T-cell (primary cell): Measurements from ENCODE around the gene CLDN9. TPM values are rescaled to one million over a fixed set of nuclear protein-coding genes. Genes with fewer than 3 reads are reported as not detected.

Experiments used
- ATAC-seq, 4 experiments: fragments of 200-7000 bp in 3 of 4; fragments of 150-1000 bp in 1 of 4; cut with Tn5 transposase; replicated peaks in 1 of 4; 1 replicate in 3 of 4; 2 replicates in 1 of 4; pipeline ENCODE4 v1.10.0; 2021; ENCODE audit warnings: moderate library complexity in 3 of 4, mild to moderate bottlenecking in 2 of 4, moderate number of reproducible peaks in 1 of 4
- CTCF ChIA-PET, 2 donors: fragments of 300-600 bp; sonication (Branson Sonifier 250); formaldehyde crosslinking; loops; one replicate each; lab custom pipeline; 2022; ENCODE audit warnings: antibody characterized with exemption in 2 of 2; lab: Charles Lee
- POLR2A ChIA-PET, 2 donors: fragments of 300-600 bp; sonication (Branson Sonifier 250); formaldehyde crosslinking; loops; one replicate each; lab custom pipeline; 2022; ENCODE audit warnings: antibody characterized with exemption in 2 of 2; lab: Charles Lee
- DNase-seq, 35 experiments: peaks; one replicate each; pipeline versions ENCODE4 v3.0.0 to v3.0.0-alpha.2; 2013 to 2023
- H3K27ac ChIP-seq: one replicate; pipeline ENCODE4 v1.5.1; 2013; ENCODE audit warnings: low read length
- H3K27me3 ChIP-seq, 2 experiments: replicated peaks in 1 of 2; 1 replicate in 1 of 2; 2 replicates in 1 of 2; pipeline versions ENCODE4 v1.6.1 to v1.7.0; 2013; ENCODE audit warnings: low read length in 1 of 2, mixed read lengths in 1 of 2; ENCODE audit not compliant: control insufficient read depth in 2 of 2, insufficient read depth in 2 of 2; ENCODE audit errors: extremely low read depth in 1 of 2
- H3K36me3 ChIP-seq, 2 donors: 1 replicate in 1 of 2; 2 replicates in 1 of 2; pipeline versions ENCODE4 v1.6.1 to v1.7.0; 2013; ENCODE audit warnings: low read length in 1 of 2; ENCODE audit not compliant: control insufficient read depth in 2 of 2, insufficient read depth in 1 of 2; ENCODE audit errors: extremely low read depth in 1 of 2
- H3K4me1 ChIP-seq, 2 experiments: 1 replicate in 1 of 2; 2 replicates in 1 of 2; pipeline versions ENCODE4 v1.6.1 to v1.7.0; 2013; ENCODE audit warnings: low read length in 2 of 2, mixed read lengths in 1 of 2; ENCODE audit not compliant: insufficient read depth in 2 of 2, control insufficient read depth in 1 of 2; ENCODE audit errors: extremely low read depth in 1 of 2
- H3K4me3 ChIP-seq, 2 donors: 1 replicate in 1 of 2; 2 replicates in 1 of 2; pipeline versions ENCODE4 v1.5.1 to v1.7.0; 2013; ENCODE audit warnings: mild to moderate bottlenecking in 2 of 2, low read length in 1 of 2, moderate library complexity in 1 of 2; ENCODE audit not compliant: control insufficient read depth in 1 of 2; ENCODE audit errors: extremely low read depth in 1 of 2
- H3K9me3 ChIP-seq: 2 replicates; pipeline ENCODE4 v1.7.0; 2013
- H3K27ac Mint-ChIP-seq, 2 donors: one replicate each; pipeline ENCODE4 v1.8.0; 2020 to 2021; ENCODE audit warnings: mild to moderate bottlenecking in 2 of 2, mixed read lengths in 2 of 2
- H3K27me3 Mint-ChIP-seq, 2 donors: one replicate each; pipeline ENCODE4 v1.8.0; 2021 to 2022; ENCODE audit warnings: mixed read lengths in 2 of 2
- H3K36me3 Mint-ChIP-seq: one replicate; pipeline ENCODE4 v1.8.0; 2021; ENCODE audit warnings: mixed read lengths
- H3K4me1 Mint-ChIP-seq, 3 donors: one replicate each; pipeline ENCODE4 v1.8.0; 2020 to 2022; ENCODE audit warnings: mixed read lengths in 3 of 3, mild to moderate bottlenecking in 1 of 3
- H3K4me3 Mint-ChIP-seq, 3 donors: one replicate each; pipeline ENCODE4 v1.8.0; 2020 to 2022; ENCODE audit warnings: mild to moderate bottlenecking in 3 of 3, mixed read lengths in 3 of 3, moderate library complexity in 3 of 3
- H3K9me3 Mint-ChIP-seq, 3 donors: one replicate each; pipeline ENCODE4 v1.8.0; 2020 to 2022; ENCODE audit warnings: mixed read lengths in 3 of 3
- WGBS: methylation state at CpG from one replicate; pipeline ENCODE4 v1.1.5; 2013; ENCODE audit warnings: missing lambda C conversion rate; ENCODE audit not compliant: insufficient coverage; 5-methylcytosine and 5-hydroxymethylcytosine counted together
- total RNA-seq, 35 experiments: library from RNA in 6 of 35; stranded (reverse) in 6 of 35; fragments of 120-200 nt in 1 of 35; gene quantifications; one replicate each; pipeline versions ENCODE4 v1.2.1 to v1.2.4 and lab custom pipeline; 2013 to 2026

The CLDN9 gene
- total RNA-seq, 5 donors from 2014 or later (not counting 1 experiment from before 2014, with no cell fraction given), result 0.16 TPM; not detected in 4

- ATAC-seq (peak in 2 of 4 experiments; percentile 15 to 26), DNase-seq (no peak)
- peaks cover 0 to 18% of the 10 kb centered on the region in 2 experiments for H3K4me1 ChIP-seq
- peak within 1 kb of the TSS in 1 of 3 donors; percentile 65 for H3K4me3 Mint-ChIP-seq
- POLR2A ChIA-PET, result no interaction called here
- H3K27me3 ChIP-seq, result peaks cover 10 to 97% of the 10 kb centered on the region in 2 experiments
- no peak within 1 kb of the TSS for H3K27ac ChIP-seq
- no peaks in the 10 kb centered on the region for H3K36me3 ChIP-seq
- H3K4me1 Mint-ChIP-seq, result peaks cover 6 to 17% (median 17%) of the 10 kb centered on the region in 3 donors
- H3K9me3 ChIP-seq, result no peaks in the 10 kb centered on the region
- H3K27me3 Mint-ChIP-seq, result peaks cover 53 to 79% of the 10 kb centered on the region in 2 donors
- CTCF ChIA-PET, result no interaction called here
- H3K36me3 Mint-ChIP-seq, result no peaks in the 10 kb centered on the region
- 5% methylated on average over 38 of the region's 44 CpGs for WGBS
- no peaks in the 10 kb centered on the region for H3K9me3 Mint-ChIP-seq
- H3K27ac Mint-ChIP-seq, result peak within 1 kb of the TSS in 1 of 2 donors; percentile 43
- peak within 1 kb of the TSS in 1 of 2 donors; percentile 10 for H3K4me3 ChIP-seq
Measured at GRCh38 chr16:3036726-3037315, 24.1 kb downstream of the CLDN9 start, which contains the start of gene BICDL2. Gene BICDL2 (minus strand): TSS chr16:3036944. CDS start chr16:3035496, 1,448 bp downstream.

DNA sequence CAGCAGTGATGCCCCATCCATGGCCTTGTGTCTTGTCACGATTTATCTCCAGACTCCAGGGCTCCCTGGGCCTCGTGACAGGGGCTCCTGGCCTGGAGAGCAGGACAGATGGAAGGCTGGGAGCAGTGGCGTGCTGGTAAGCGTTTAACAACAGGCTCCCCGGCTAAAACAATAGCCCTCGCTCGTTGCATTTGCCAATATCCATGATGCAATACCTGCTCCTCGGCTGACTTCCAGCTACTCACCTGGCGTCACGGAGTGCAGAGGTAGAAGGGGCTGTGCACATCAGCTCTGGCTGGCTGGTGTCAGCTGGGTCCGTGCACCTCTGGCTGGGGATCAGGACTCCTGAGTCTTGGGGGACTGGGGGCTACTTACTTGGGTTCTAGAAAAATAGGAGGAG is 25.5 kb downstream of the CLDN9 start:
- ATAC-seq (no peak), DNase-seq (no peak)
- no peaks in the 10 kb centered on the region for H3K9me3 ChIP-seq
- no peak overlapping the region for H3K27ac ChIP-seq
- peaks cover 0 to 18% of the 10 kb centered on the region in 2 experiments for H3K4me1 ChIP-seq
- no peaks in the 10 kb centered on the region for H3K36me3 Mint-ChIP-seq
- no peak overlapping the region for H3K4me3 ChIP-seq
- ChIA-PET POLR2A (no interaction called here), CTCF (no interaction called here)
- peaks cover 42 to 78% of the 10 kb centered on the region in 2 donors for H3K27me3 Mint-ChIP-seq
- H3K4me1 Mint-ChIP-seq, result peaks cover 6 to 17% (median 16%) of the 10 kb centered on the region in 3 donors
- H3K4me3 Mint-ChIP-seq, result no peak overlapping the region
- H3K9me3 Mint-ChIP-seq, result no peaks in the 10 kb centered on the region
- WGBS, result 56% methylated on average over 8 of the region's 11 CpGs
- no peaks in the 10 kb centered on the region for H3K36me3 ChIP-seq
- peaks cover 6 to 97% of the 10 kb centered on the region in 2 experiments for H3K27me3 ChIP-seq
- no peak overlapping the region for H3K27ac Mint-ChIP-seq

DNA sequence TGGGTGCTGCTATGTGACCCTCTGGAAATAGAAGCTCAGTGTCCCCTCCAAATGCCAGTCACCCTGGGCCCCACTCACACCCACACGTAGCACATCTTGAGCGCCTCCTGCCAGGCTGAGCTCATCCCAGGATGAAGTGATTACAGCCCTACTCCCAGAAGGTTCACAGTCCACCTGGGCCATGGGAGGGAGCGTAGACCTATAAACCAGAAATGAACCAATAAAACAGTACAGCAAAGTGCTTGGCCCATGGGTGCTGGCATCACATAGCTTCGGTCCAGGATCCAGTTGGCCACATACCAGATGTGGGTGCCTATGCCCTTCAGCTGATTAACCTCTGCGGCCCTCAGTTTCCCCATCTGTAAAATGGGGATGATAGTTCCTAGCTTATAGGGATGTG is 26.2 kb downstream of the CLDN9 start:
- Mint-ChIP-seq H3K27ac (no peak overlapping the region), H3K4me3 (no peak overlapping the region), H3K36me3 (no peaks in the 10 kb centered on the region), H3K27me3 (peaks cover 40 to 78% of the 10 kb centered on the region in 2 donors), H3K9me3 (no peaks in the 10 kb centered on the region), H3K4me1 (peaks cover 6 to 13% (median 9%) of the 10 kb centered on the region in 3 donors)
- Histone ChIP-seq H3K36me3 (no peaks in the 10 kb centered on the region), H3K4me1 (peaks cover 0 to 18% of the 10 kb centered on the region in 2 experiments), H3K9me3 (no peaks in the 10 kb centered on the region), H3K27me3 (peaks cover 6 to 97% of the 10 kb centered on the region in 2 experiments), H3K27ac (no peak overlapping the region), H3K4me3 (no peak overlapping the region)
- no peak for ATAC-seq
- POLR2A ChIA-PET, result no interaction called here
- DNase-seq, result no peak
- CTCF ChIA-PET, result no interaction called here
- WGBS, result 71% methylated on average over 1 of the region's 5 CpGs

- Mint-ChIP-seq H3K4me1 (peaks cover 11 to 16% (median 15%) of the 10 kb centered on the region in 3 donors), H3K9me3 (no peaks in the 10 kb centered on the region), H3K27me3 (peaks cover 32 to 73% of the 10 kb centered on the region in 2 donors), H3K36me3 (no peaks in the 10 kb centered on the region), H3K27ac (no peak overlapping the region), H3K4me3 (no peak overlapping the region)
- POLR2A ChIA-PET, result interaction anchor here in 1 of 2 donors (0.6 kb wide), 2 partner anchors 8 to 22 kb away, joined by 4 to 9 read pairs; no protein-coding TSS in a partner anchor
- no CpG with 5 or more reads among the region's 3 CpGs for WGBS
- Histone ChIP-seq H3K4me3 (no peak overlapping the region), H3K27me3 (peaks cover 10 to 98% of the 10 kb centered on the region in 2 experiments), H3K27ac (no peak overlapping the region), H3K4me1 (peaks cover 0 to 33% of the 10 kb centered on the region in 2 experiments), H3K9me3 (no peaks in the 10 kb centered on the region), H3K36me3 (no peaks in the 10 kb centered on the region)
- DNase-seq (no peak), ATAC-seq (no peak)
- CTCF ChIA-PET, result interaction anchor here (0.6 to 1.2 kb wide), 4 partner anchors 9 to 75 kb away, joined by 3 to 7 read pairs (median 3); no protein-coding TSS in a partner anchor
Measured at GRCh38 chr16:3042376-3042775, 29.7 kb downstream of the CLDN9 start.

- H3K4me1 ChIP-seq, result peaks cover 0 to 36% of the 10 kb centered on the region in 2 experiments
- POLR2A ChIA-PET, result no interaction called here
- WGBS, result 92% methylated on average over 4 of the region's 6 CpGs
- no peaks in the 10 kb centered on the region for H3K36me3 Mint-ChIP-seq
- no peaks in the 10 kb centered on the region for H3K36me3 ChIP-seq
- peak overlapping the region; percentile 73 to 77 (median 76) for H3K4me3 Mint-ChIP-seq
- ATAC-seq, result no peak
- H3K9me3 Mint-ChIP-seq, result no peaks in the 10 kb centered on the region
- peak overlapping the region in 1 of 2 donors; percentile 25 for H3K27ac Mint-ChIP-seq
- no peak overlapping the region for H3K27ac ChIP-seq
- H3K4me1 Mint-ChIP-seq, result peaks cover 11 to 25% (median 25%) of the 10 kb centered on the region in 3 donors
- H3K9me3 ChIP-seq, result no peaks in the 10 kb centered on the region
- CTCF ChIA-PET, result interaction anchor here in 1 of 2 donors (0.7 to 1.6 kb wide), 2 partner anchors 9 to 13 kb away, joined by 5 to 6 read pairs; no protein-coding TSS in a partner anchor
- DNase-seq, result no peak
- peak overlapping the region in 1 of 2 donors; percentile 15 for H3K4me3 ChIP-seq
- peaks cover 23 to 54% of the 10 kb centered on the region in 2 donors for H3K27me3 Mint-ChIP-seq
- H3K27me3 ChIP-seq, result peaks cover 3 to 89% of the 10 kb centered on the region in 2 experiments
Measured at GRCh38 chr16:3044708-3045107, 32.0 kb downstream of the CLDN9 start.

- no peaks in the 10 kb centered on the region for H3K9me3 Mint-ChIP-seq
- peaks cover 13 to 33% (median 28%) of the 10 kb centered on the region in 3 donors for H3K4me1 Mint-ChIP-seq
- Histone ChIP-seq H3K27ac (no peak within 1 kb of the TSS), H3K9me3 (no peaks in the 10 kb centered on the region), H3K4me3 (peak within 1 kb of the TSS; percentile 42 to 78), H3K36me3 (no peaks in the 10 kb centered on the region), H3K27me3 (peaks cover 3 to 80% of the 10 kb centered on the region in 2 experiments), H3K4me1 (peaks cover 0 to 36% of the 10 kb centered on the region in 2 experiments)
- peak within 1 kb of the TSS in 1 of 2 donors; percentile 67 for H3K27ac Mint-ChIP-seq
- peaks cover 18 to 41% of the 10 kb centered on the region in 2 donors for H3K27me3 Mint-ChIP-seq
- H3K4me3 Mint-ChIP-seq, result peak within 1 kb of the TSS; percentile 73 to 77 (median 76)
- ChIA-PET CTCF (interaction anchor here in 1 of 2 donors (1.6 kb wide), 1 partner anchor 14 kb away, joined by 6 read pairs; no protein-coding TSS in a partner anchor), POLR2A (interaction anchor here in 1 of 2 donors (0.6 kb wide), 1 partner anchor 10 kb away, joined by 5 read pairs; no protein-coding TSS in a partner anchor)
- WGBS, result 1% methylated on average over 67 of the region's 86 CpGs
- ATAC-seq, result peak; percentile 36 to 46 (median 36)
- no peaks in the 10 kb centered on the region for H3K36me3 Mint-ChIP-seq
- peak in 1 of 35 experiments; percentile 24 for DNase-seq
Measured at GRCh38 chr16:3045758-3046640, 33.3 kb downstream of the CLDN9 start, which contains the start of gene MMP25. Gene MMP25 (plus strand): TSS chr16:3046561. CDS start chr16:3046918, 357 bp downstream.
